Tibial nerve (tissue), 4 donors: ENCODE measurements around the gene PER1.

ENCODE experiments used
- EP300 ChIP-seq, 2 donors: sonication (generic); formaldehyde crosslinking; IDR thresholded peaks; one replicate each; pipeline ENCODE4 v1.6.1; 2017; ENCODE audit warnings: antibody characterized with exemption in 2 of 2, mild to moderate bottlenecking in 1 of 2
- POLR2A ChIP-seq, 2 donors: fragments of 450-650 bp; IDR thresholded peaks; one replicate each; pipeline ENCODE4 v1.6.1; 2017; ENCODE audit warnings: antibody characterized with exemption in 2 of 2, mild to moderate bottlenecking in 2 of 2, moderate library complexity in 2 of 2
- TF ChIP-seq, protein P1 (sequence below), 5 experiments: fragments of 200-600 bp in 3 of 5; fragments of 450-650 bp in 2 of 5; sonication (generic) in 3 of 5; IDR thresholded peaks; one replicate each; pipeline ENCODE4 v1.5.1; 2016 to 2019; ENCODE audit warnings: antibody characterized with exemption in 5 of 5, mild to moderate bottlenecking in 3 of 5, moderate library complexity in 2 of 5

DNA sequence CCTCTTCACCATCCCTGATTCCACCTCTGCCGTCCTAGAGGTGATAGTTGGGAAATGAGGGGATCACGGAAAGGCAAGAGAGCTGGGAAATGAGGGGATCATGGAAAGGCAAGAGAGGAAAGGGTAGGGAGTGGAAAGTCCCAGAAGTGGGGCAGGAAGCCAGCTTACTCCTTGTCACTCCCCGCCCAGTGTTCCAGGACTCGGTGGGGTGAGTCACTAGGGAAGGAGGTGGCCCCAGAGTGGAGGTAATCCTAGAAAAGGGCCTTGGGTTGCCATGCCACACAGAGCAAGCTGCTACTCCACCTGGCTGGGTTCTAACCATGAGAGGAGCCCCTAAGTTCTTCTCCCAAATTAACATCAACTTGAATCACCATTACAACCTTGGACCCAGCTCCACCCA, 48.7 kb downstream of the PER1 start:
- TF ChIP-seq, protein P1, sequence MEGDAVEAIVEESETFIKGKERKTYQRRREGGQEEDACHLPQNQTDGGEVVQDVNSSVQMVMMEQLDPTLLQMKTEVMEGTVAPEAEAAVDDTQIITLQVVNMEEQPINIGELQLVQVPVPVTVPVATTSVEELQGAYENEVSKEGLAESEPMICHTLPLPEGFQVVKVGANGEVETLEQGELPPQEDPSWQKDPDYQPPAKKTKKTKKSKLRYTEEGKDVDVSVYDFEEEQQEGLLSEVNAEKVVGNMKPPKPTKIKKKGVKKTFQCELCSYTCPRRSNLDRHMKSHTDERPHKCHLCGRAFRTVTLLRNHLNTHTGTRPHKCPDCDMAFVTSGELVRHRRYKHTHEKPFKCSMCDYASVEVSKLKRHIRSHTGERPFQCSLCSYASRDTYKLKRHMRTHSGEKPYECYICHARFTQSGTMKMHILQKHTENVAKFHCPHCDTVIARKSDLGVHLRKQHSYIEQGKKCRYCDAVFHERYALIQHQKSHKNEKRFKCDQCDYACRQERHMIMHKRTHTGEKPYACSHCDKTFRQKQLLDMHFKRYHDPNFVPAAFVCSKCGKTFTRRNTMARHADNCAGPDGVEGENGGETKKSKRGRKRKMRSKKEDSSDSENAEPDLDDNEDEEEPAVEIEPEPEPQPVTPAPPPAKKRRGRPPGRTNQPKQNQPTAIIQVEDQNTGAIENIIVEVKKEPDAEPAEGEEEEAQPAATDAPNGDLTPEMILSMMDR (IDR thresholded peaks at IDR 0.05) = no peak
- no peak for TF ChIP-seq POLR2A (IDR thresholded peaks at IDR 0.05)
- TF ChIP-seq EP300 (IDR thresholded peaks at IDR 0.05) = no peak
